Cardiac muscle cell (in vitro differentiated cells and primary cell): ENCODE measurements around the gene NEO1. TPM values are rescaled to one million over a fixed set of nuclear protein-coding genes. Genes with fewer than 3 reads are reported as not detected.

Experiments used
- DNase-seq, 2 donors: peaks; one replicate each; pipeline versions ENCODE4 v3.0.0 to v3.0.0-alpha.2; 2010 to 2017; ENCODE audit warnings: low read depth in 1 of 2, low spot score in 1 of 2
- H3K27ac ChIP-seq: fragments of 200-600 bp; sonication (generic); 2 replicates; pipeline ENCODE4 v1.5.1; 2016
- H3K27me3 ChIP-seq: fragments of 200-600 bp; sonication (generic); 2 replicates; pipeline ENCODE4 v1.6.0; 2016; ENCODE audit warnings: control low read depth
- H3K36me3 ChIP-seq: fragments of 200-600 bp; sonication (generic); 2 replicates; pipeline ENCODE4 v1.5.1; 2016; ENCODE audit warnings: control low read depth
- H3K4me1 ChIP-seq: fragments of 200-600 bp; sonication (generic); 2 replicates; pipeline ENCODE4 v1.8.1; 2017; ENCODE audit warnings: low read depth, mild to moderate bottlenecking, mixed run types
- H3K4me3 ChIP-seq: fragments of 200-600 bp; sonication (generic); 2 replicates; pipeline ENCODE4 v1.5.1; 2016; ENCODE audit warnings: mild to moderate bottlenecking
- H3K9me3 ChIP-seq: fragments of 200-600 bp; sonication (generic); 2 replicates; pipeline ENCODE4 v1.5.1; 2017; ENCODE audit warnings: low read depth, mild to moderate bottlenecking, control low read depth
- polyA plus RNA-seq: library from polyadenylated mRNA; unstranded; fragments of >200 nt; fragmentation: Nextera tagmentation; extraction: Ambion mirVana; gene quantifications from 2 replicates; pipeline ENCODE4 v1.2.1, GENCODE V29; 2016
- total RNA-seq: library from RNA; depleted of rRNA; stranded (reverse); fragments of >200 nt; gene quantifications from 2 replicates; pipeline ENCODE4 v1.2.3, GENCODE V29; 2016
- TF ChIP-seq, protein P1 (sequence below): IDR thresholded peaks from 2 replicates; pipeline ENCODE4 v1.5.1; 2012; ENCODE audit warnings: low read depth, mild to moderate bottlenecking, low read length

NEO1 gene
- total and polyA plus RNA-seq, 2 experiments from 2014 or later = 12.9 to 37.4 TPM

DNA sequence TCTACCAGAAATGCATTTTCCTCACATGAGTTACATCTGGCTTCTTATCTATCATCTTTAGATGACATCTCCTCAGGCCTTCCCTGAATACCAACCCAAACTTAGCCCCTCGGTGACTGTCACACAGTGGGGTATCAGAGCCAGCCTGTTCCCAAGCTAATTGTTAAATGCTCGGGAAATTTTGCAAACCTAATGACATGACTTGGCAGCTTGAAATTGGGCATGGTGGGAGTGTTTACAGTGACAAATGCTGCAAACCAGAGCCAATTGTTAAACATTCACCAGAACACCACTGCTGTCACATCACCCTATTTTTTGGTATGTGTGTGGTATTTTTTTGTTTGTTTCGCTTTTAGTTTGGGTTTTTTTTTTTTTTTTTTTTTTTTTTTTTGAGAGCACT is 185.6 kb downstream of the NEO1 start:
- Histone ChIP-seq H3K27me3 (no peaks in the 10 kb centered on the region), H3K9me3 (no peaks in the 10 kb centered on the region), H3K4me1 (peaks cover 5% of the 10 kb centered on the region), H3K36me3 (peaks cover 4% of the 10 kb centered on the region), H3K4me3 (no peak overlapping the region), H3K27ac (no peak overlapping the region)
- TF ChIP-seq, protein P1, sequence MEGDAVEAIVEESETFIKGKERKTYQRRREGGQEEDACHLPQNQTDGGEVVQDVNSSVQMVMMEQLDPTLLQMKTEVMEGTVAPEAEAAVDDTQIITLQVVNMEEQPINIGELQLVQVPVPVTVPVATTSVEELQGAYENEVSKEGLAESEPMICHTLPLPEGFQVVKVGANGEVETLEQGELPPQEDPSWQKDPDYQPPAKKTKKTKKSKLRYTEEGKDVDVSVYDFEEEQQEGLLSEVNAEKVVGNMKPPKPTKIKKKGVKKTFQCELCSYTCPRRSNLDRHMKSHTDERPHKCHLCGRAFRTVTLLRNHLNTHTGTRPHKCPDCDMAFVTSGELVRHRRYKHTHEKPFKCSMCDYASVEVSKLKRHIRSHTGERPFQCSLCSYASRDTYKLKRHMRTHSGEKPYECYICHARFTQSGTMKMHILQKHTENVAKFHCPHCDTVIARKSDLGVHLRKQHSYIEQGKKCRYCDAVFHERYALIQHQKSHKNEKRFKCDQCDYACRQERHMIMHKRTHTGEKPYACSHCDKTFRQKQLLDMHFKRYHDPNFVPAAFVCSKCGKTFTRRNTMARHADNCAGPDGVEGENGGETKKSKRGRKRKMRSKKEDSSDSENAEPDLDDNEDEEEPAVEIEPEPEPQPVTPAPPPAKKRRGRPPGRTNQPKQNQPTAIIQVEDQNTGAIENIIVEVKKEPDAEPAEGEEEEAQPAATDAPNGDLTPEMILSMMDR = no peak
- DNase-seq = no peak

DNA sequence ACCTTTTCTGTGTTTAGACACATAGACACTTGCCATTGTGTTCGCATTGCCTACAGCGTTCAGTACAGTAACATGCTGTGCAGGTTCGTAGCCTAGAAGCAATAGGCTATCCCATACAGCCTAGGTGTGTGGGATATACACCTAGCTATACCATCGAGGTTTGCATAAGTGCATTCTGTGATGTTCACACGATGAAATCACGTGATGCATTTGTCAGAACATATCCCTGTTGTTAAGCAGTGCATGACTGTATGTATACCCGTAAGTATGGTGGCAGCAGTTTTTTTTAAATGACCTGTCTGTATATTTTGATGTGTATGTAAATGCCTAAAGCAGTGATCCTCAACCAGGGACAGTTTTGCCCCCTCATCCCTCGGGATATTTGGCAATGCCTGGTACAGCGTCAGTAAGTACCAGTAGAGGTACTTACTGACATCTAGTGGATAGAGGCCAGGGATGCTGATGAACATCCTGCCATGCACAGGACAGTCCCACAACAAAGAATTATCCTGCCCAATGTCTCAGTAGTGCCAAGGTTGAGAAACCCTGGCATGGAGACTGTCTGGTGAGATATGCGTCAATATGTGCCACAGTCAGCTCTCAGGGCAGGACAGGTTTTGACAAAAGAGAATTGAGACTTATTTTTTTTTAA is 187.4 kb downstream of the NEO1 start:
- TF ChIP-seq, protein P1 = peak; percentile 30
- no peak overlapping the region for H3K27ac ChIP-seq
- no peak overlapping the region for H3K4me3 ChIP-seq
- no peaks in the 10 kb centered on the region for H3K4me1 ChIP-seq
- H3K9me3 ChIP-seq = no peaks in the 10 kb centered on the region
- H3K27me3 ChIP-seq = no peaks in the 10 kb centered on the region
- peaks cover 4% of the 10 kb centered on the region for H3K36me3 ChIP-seq
- no peak for DNase-seq

DNA sequence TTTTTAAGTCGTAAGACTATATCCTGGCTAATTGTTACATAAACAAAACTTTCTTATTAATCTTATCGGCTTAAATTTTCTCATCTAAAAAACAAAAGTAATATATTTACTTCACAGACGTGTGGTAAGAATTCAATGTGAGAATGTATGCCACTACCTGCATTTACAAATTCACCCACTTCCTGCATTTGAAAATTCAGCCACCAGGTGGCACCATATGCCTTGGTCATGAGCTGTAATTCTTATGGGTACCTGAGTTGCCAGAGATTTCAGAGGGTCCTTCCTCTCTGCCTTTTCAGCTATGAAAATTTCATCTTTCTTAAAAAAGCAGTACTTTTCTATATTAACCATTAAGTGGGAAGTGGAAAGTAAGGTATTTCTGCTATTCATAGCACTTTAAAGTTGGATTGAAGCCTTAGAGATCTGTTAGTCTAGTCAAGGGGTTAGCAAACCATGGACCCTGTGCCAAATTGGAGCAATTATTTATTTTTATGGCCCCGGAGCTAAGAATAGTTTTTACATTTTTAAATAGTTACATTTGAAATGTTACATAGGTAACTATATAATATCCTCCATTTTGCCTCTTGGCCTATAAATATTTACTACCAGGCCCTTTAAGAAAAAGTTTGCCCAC is 188.7 kb downstream of the NEO1 start:
- DNase-seq = peak; percentile 70 to 77
- Histone ChIP-seq H3K9me3 (no peaks in the 10 kb centered on the region), H3K36me3 (peaks cover 4% of the 10 kb centered on the region), H3K4me1 (no peaks in the 10 kb centered on the region), H3K27ac (no peak overlapping the region), H3K4me3 (no peak overlapping the region), H3K27me3 (no peaks in the 10 kb centered on the region)
- TF ChIP-seq, protein P1 = peak; percentile 79

DNA sequence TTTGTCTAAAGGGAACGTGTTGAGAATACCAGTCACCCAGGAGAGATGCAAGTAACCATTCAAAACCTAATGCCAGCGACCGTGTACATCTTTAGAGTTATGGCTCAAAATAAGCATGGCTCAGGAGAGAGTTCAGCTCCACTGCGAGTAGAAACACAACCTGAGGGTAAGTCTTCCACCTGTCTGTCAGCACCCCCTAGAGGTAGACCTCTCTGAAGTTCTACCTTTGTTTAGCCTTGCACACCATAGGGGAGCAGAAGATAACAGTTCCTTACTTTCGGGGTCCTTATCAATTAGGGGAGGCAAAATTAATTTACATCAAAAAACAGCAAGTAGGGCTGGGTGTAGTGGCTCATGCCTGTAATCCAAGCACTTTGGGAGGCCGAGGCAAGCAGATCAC is 192.1 kb downstream of the NEO1 start:
- H3K4me3 ChIP-seq = no peak overlapping the region
- DNase-seq = peak in 1 of 2 donors; percentile 56
- H3K27me3 ChIP-seq = no peaks in the 10 kb centered on the region
- H3K9me3 ChIP-seq = no peaks in the 10 kb centered on the region
- H3K36me3 ChIP-seq = peaks cover 11% of the 10 kb centered on the region
- no peaks in the 10 kb centered on the region for H3K4me1 ChIP-seq
- no peak overlapping the region for H3K27ac ChIP-seq
- TF ChIP-seq, protein P1 = peak; percentile 30

DNA sequence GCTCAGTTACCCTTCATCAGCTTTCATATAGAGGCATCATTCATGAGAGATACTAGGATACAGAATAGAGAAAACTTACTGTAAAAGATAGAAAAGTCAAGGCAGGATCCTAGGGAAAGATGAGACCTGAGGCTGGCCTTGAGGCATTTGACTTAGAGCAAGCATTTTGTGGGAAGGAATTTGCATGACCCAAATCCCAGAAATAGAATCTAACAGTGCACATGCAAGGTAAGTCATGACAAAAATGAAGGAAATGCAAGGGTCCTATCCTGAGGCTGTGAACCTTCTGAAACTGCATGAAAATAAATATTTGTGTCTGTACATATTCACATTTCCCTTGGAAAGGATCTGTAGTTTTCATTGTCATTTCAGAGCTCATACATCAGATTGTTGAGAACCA is 194.2 kb downstream of the NEO1 start:
- H3K27ac ChIP-seq = no peak overlapping the region
- no peak for DNase-seq
- TF ChIP-seq, protein P1 = no peak
- no peaks in the 10 kb centered on the region for H3K4me1 ChIP-seq
- H3K36me3 ChIP-seq = peaks cover 21% of the 10 kb centered on the region
- no peaks in the 10 kb centered on the region for H3K9me3 ChIP-seq
- no peak overlapping the region for H3K4me3 ChIP-seq
- no peaks in the 10 kb centered on the region for H3K27me3 ChIP-seq
